CD14-positive monocyte (primary cell): ENCODE measurements around the gene RDX. TPM values are rescaled to one million over a fixed set of nuclear protein-coding genes. Genes with fewer than 3 reads are reported as not detected.

Source experiments
- DNase-seq, 3 donors: peaks; one replicate each; pipeline ENCODE4 v3.0.0-alpha.2; 2011 to 2022
- H2AFZ ChIP-seq: 2 replicates; pipeline ENCODE4 v1.6.0; 2012; ENCODE audit warnings: mild to moderate bottlenecking, low read depth, low read length, inconsistent platforms; ENCODE audit not compliant: insufficient read depth, poor library complexity, severe bottlenecking
- H3K27ac ChIP-seq, 2 donors: 1 replicate in 1 of 2; 2 replicates in 1 of 2; pipeline ENCODE4 v1.5.1; 2012 to 2013; ENCODE audit warnings: low read length in 2 of 2, control low read depth in 1 of 2, inconsistent platforms in 1 of 2, low read depth in 1 of 2, mild to moderate bottlenecking in 1 of 2
- H3K27me3 ChIP-seq, 2 donors: one replicate each; pipeline versions ENCODE4 v1.6.0 to v1.6.1; 2011 to 2013; ENCODE audit warnings: low read length in 2 of 2; ENCODE audit not compliant: control insufficient read depth in 2 of 2, insufficient read depth in 2 of 2
- H3K36me3 ChIP-seq, 2 donors: replicated peaks in 1 of 2; 1 replicate in 1 of 2; 2 replicates in 1 of 2; pipeline versions ENCODE4 v1.5.1 to v1.6.1; 2012 to 2013; ENCODE audit warnings: low read length in 2 of 2, control low read depth in 1 of 2, inconsistent platforms in 1 of 2, mild to moderate bottlenecking in 1 of 2; ENCODE audit not compliant: insufficient read depth in 2 of 2, control insufficient read depth in 1 of 2
- H3K4me1 ChIP-seq, 2 donors: 1 replicate in 1 of 2; 2 replicates in 1 of 2; pipeline versions ENCODE4 v1.5.1 to v1.6.1; 2012 to 2013; ENCODE audit warnings: low read length in 2 of 2, control low read depth in 1 of 2, inconsistent platforms in 1 of 2, mild to moderate bottlenecking in 1 of 2, moderate library complexity in 1 of 2; ENCODE audit not compliant: insufficient read depth in 2 of 2, control insufficient read depth in 1 of 2
- H3K4me2 ChIP-seq: replicated peaks from 2 replicates; pipeline ENCODE3; 2012; ENCODE audit warnings: low read length, moderate library complexity, mild to moderate bottlenecking; ENCODE audit not compliant: poor library complexity, severe bottlenecking; ENCODE audit errors: extremely low read depth
- H3K4me3 ChIP-seq, 3 experiments: fragments of 200-600 bp in 1 of 3; sonication (generic) in 1 of 3; replicated peaks in 1 of 3; 1 replicate in 2 of 3; 2 replicates in 1 of 3; pipeline ENCODE4 v1.5.1; 2011 to 2013; ENCODE audit warnings: low read length in 3 of 3, mild to moderate bottlenecking in 3 of 3, control low read depth in 2 of 3, low read depth in 2 of 3, inconsistent platforms in 1 of 3, moderate library complexity in 1 of 3
- H3K79me2 ChIP-seq: 2 replicates; pipeline ENCODE4 v1.6.0; 2012; ENCODE audit warnings: mild to moderate bottlenecking, control low read depth, inconsistent platforms, low read length, moderate library complexity; ENCODE audit not compliant: insufficient read depth
- H3K9ac ChIP-seq: 2 replicates; pipeline ENCODE4 v1.6.0; 2017; ENCODE audit warnings: low read length, mild to moderate bottlenecking; ENCODE audit not compliant: insufficient read depth, poor library complexity, severe bottlenecking
- H3K9me3 ChIP-seq, 2 donors: replicated peaks in 1 of 2; 1 replicate in 1 of 2; 2 replicates in 1 of 2; pipeline versions ENCODE4 v1.5.1 to v1.6.1; 2012 to 2013; ENCODE audit warnings: low read length in 2 of 2, control low read depth in 1 of 2; ENCODE audit not compliant: control insufficient read depth in 1 of 2, insufficient read depth in 1 of 2
- H4K20me1 ChIP-seq: 2 replicates; pipeline ENCODE4 v1.6.0; 2012; ENCODE audit warnings: mild to moderate bottlenecking, low read length, control low read depth, moderate library complexity; ENCODE audit not compliant: insufficient read depth
- H3K27ac Mint-ChIP-seq, 7 donors: one replicate each; pipeline ENCODE4 v1.8.0; 2020; ENCODE audit warnings: mild to moderate bottlenecking in 7 of 7, mixed read lengths in 7 of 7, moderate library complexity in 6 of 7, inconsistent platforms in 2 of 7
- H3K27me3 Mint-ChIP-seq, 3 donors: one replicate each; pipeline ENCODE4 v1.8.0; 2021 to 2022; ENCODE audit warnings: low read depth in 3 of 3, mild to moderate bottlenecking in 3 of 3, mixed read lengths in 3 of 3, moderate library complexity in 3 of 3, inconsistent platforms in 1 of 3
- H3K36me3 Mint-ChIP-seq, 2 donors: one replicate each; pipeline ENCODE4 v1.8.0; 2020; ENCODE audit warnings: mixed read lengths in 2 of 2, inconsistent platforms in 1 of 2, mild to moderate bottlenecking in 1 of 2
- H3K4me1 Mint-ChIP-seq: one replicate; pipeline ENCODE4 v1.8.0; 2020; ENCODE audit warnings: mild to moderate bottlenecking, mixed read lengths
- H3K4me3 Mint-ChIP-seq, 2 donors: one replicate each; pipeline ENCODE4 v1.8.0; 2020; ENCODE audit warnings: mild to moderate bottlenecking in 2 of 2, mixed read lengths in 2 of 2, moderate library complexity in 1 of 2
- H3K9me3 Mint-ChIP-seq, 7 donors: one replicate each; pipeline ENCODE4 v1.8.0; 2020 to 2022; ENCODE audit warnings: mixed read lengths in 7 of 7, mild to moderate bottlenecking in 6 of 7, moderate library complexity in 6 of 7, inconsistent platforms in 2 of 7
- WGBS: methylation state at CpG from one replicate; pipeline ENCODE4 v1.1.5; 2013; ENCODE audit warnings: missing lambda C conversion rate; ENCODE audit not compliant: insufficient coverage; 5-methylcytosine and 5-hydroxymethylcytosine counted together
- intact Hi-C, 2 donors: fragments of 100-400 bp; cut with micrococcal nuclease; formaldehyde crosslinking; loops; one replicate each; pipeline versions ENCODE4 v1.15.0 to v1.15.1; 2023
- polyA plus RNA-seq, 3 donors: library from polyadenylated mRNA; depleted of rRNA in 1 of 3; unstranded in 2 of 3; stranded (reverse) in 1 of 3; fragments of 300-500 nt in 2 of 3; fragments of >200 nt in 1 of 3; fragmentation: Illumina TruSeq in 2 of 3; gene quantifications; 1 replicate in 2 of 3; 2 replicates in 1 of 3; pipeline ENCODE4 v1.2.3, GENCODE V29; 2012 to 2021
- TF ChIP-seq, protein P1 (sequence below): fragments of 200-600 bp; IDR thresholded peaks from one replicate; pipeline ENCODE4 v1.8.0; 2022; ENCODE audit warnings: antibody characterized with exemption, mild to moderate bottlenecking

RDX gene
- polyA plus RNA-seq, 3 donors = 11.9 to 22.0 (median 20.9) TPM

DNA sequence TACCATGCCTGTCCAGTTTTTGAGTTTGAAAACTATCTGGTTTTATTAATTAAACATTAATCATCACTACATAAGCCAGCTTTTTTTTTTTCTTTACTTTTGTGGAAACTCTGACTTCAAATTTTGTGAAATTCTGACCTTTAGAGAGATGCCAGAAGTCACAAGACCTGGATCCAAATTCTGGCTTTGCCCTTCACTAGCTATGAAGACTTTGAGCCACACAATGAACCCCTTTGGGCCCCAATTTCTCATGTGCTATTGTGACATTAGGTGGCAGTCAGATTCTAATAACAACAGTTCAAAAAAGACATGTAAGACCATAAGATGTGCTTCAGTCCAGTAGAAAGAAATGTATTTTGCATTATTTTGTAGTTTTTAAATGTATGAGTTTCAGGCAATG lies 142.9 kb downstream of the RDX start:
- H4K20me1 ChIP-seq = no peaks in the 10 kb centered on the region
- H3K27me3 ChIP-seq = no peaks in the 10 kb centered on the region
- no peak overlapping the region for H3K4me3 Mint-ChIP-seq
- intact Hi-C loops = no loop called here
- H3K4me3 ChIP-seq = no peak overlapping the region
- peaks cover 0 to 3% of the 10 kb centered on the region in 2 donors for H3K4me1 ChIP-seq
- H3K9me3 ChIP-seq = no peaks in the 10 kb centered on the region
- no peaks in the 10 kb centered on the region for H3K27me3 Mint-ChIP-seq
- TF ChIP-seq, protein P1, sequence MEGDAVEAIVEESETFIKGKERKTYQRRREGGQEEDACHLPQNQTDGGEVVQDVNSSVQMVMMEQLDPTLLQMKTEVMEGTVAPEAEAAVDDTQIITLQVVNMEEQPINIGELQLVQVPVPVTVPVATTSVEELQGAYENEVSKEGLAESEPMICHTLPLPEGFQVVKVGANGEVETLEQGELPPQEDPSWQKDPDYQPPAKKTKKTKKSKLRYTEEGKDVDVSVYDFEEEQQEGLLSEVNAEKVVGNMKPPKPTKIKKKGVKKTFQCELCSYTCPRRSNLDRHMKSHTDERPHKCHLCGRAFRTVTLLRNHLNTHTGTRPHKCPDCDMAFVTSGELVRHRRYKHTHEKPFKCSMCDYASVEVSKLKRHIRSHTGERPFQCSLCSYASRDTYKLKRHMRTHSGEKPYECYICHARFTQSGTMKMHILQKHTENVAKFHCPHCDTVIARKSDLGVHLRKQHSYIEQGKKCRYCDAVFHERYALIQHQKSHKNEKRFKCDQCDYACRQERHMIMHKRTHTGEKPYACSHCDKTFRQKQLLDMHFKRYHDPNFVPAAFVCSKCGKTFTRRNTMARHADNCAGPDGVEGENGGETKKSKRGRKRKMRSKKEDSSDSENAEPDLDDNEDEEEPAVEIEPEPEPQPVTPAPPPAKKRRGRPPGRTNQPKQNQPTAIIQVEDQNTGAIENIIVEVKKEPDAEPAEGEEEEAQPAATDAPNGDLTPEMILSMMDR = no peak
- no peak for DNase-seq
- no peak overlapping the region for H3K4me2 ChIP-seq
- H3K27ac Mint-ChIP-seq = peak overlapping the region in 1 of 7 donors; percentile 35
- H3K27ac ChIP-seq = no peak overlapping the region
- no peak overlapping the region for H3K9ac ChIP-seq
- no peaks in the 10 kb centered on the region for H3K9me3 Mint-ChIP-seq
- peaks cover 13 to 33% of the 10 kb centered on the region in 2 donors for H3K36me3 Mint-ChIP-seq
- no peak overlapping the region for H2AFZ ChIP-seq
- H3K4me1 Mint-ChIP-seq = peaks cover 7% of the 10 kb centered on the region
- peaks cover 20 to 31% of the 10 kb centered on the region in 2 donors for H3K36me3 ChIP-seq
- no peaks in the 10 kb centered on the region for H3K79me2 ChIP-seq

DNA sequence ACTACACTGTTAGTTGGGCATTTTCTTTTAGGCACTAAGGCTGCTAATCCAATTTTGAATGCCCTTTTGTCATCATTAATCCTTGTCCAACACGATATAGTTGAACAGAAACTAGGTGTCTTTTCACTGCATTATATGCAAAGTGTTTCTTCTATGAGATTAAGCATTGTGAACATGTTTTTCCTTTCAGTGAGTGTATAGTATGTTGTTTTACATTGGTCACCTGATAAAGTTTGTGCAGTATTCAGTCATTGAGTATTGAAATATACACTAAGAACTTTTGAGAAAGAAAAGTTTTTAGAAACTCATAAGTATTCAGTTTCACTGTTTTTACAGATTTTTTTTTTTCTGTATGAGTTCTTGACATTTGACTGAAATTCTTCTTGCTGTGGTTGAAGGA lies 144.2 kb downstream of the RDX start:
- peaks cover 14% of the 10 kb centered on the region for H3K4me1 Mint-ChIP-seq

More for the DNA sequence above, 144.2 kb downstream of the RDX start:
- no peak overlapping the region for H3K9ac ChIP-seq
- WGBS = no CpG with 5 or more reads among the region's 1 CpG
- H4K20me1 ChIP-seq = no peaks in the 10 kb centered on the region
- H3K79me2 ChIP-seq = no peaks in the 10 kb centered on the region
- intact Hi-C loops = no loop called here
- peak overlapping the region in 1 of 7 donors; percentile 22 for H3K27ac Mint-ChIP-seq
- H3K27me3 ChIP-seq = no peaks in the 10 kb centered on the region
- H3K9me3 ChIP-seq = no peaks in the 10 kb centered on the region
- H3K4me3 Mint-ChIP-seq = no peak overlapping the region
- peaks cover 8 to 24% of the 10 kb centered on the region in 2 donors for H3K36me3 Mint-ChIP-seq
- TF ChIP-seq, protein P1 = no peak
- DNase-seq = no peak
- no peaks in the 10 kb centered on the region for H3K27me3 Mint-ChIP-seq
- no peaks in the 10 kb centered on the region for H3K9me3 Mint-ChIP-seq
- no peak overlapping the region for H3K4me3 ChIP-seq
- no peak overlapping the region for H2AFZ ChIP-seq
- H3K36me3 ChIP-seq = peaks cover 18 to 20% of the 10 kb centered on the region in 2 donors
- peaks cover 3 to 7% of the 10 kb centered on the region in 2 donors for H3K4me1 ChIP-seq
- no peak overlapping the region for H3K27ac ChIP-seq
- no peak overlapping the region for H3K4me2 ChIP-seq
